Tibial nerve (tissue), 4 donors: ENCODE results near the gene IFI30. TPM values are rescaled to one million over a fixed set of nuclear protein-coding genes. Genes with fewer than 3 reads are reported as not detected.

Source experiments
- DNase-seq, 2 donors: peaks; one replicate each; pipeline ENCODE4 v3.0.0-alpha.2; 2019; ENCODE audit warnings: low spot score in 2 of 2
- H3K27ac ChIP-seq, 4 donors: fragments of 200-600 bp; sonication (generic) in 3 of 4; one replicate each; pipeline ENCODE4 v1.5.1; 2017 to 2019; ENCODE audit warnings: mild to moderate bottlenecking in 1 of 4
- H3K27me3 ChIP-seq, 2 donors: fragments of 200-600 bp; sonication (generic) in 1 of 2; one replicate each; pipeline versions ENCODE4 v1.5.1 to v1.6.0; 2017 to 2019
- H3K36me3 ChIP-seq, 3 donors: fragments of 200-600 bp; sonication (generic); one replicate each; pipeline ENCODE4 v1.5.1; 2018 to 2019
- H3K4me1 ChIP-seq, 4 donors: fragments of 200-600 bp; sonication (generic) in 3 of 4; one replicate each; pipeline ENCODE4 v1.5.1; 2017 to 2019
- H3K4me3 ChIP-seq, 4 donors: fragments of 200-600 bp; sonication (generic) in 3 of 4; one replicate each; pipeline ENCODE4 v1.5.1; 2017 to 2019; ENCODE audit warnings: mild to moderate bottlenecking in 1 of 4, moderate library complexity in 1 of 4
- H3K9me3 ChIP-seq, 4 donors: fragments of 200-600 bp; sonication (generic) in 3 of 4; one replicate each; pipeline ENCODE4 v1.5.1; 2017 to 2019
- CTCF ChIP-seq, 5 experiments: fragments of 200-600 bp in 3 of 5; fragments of 450-650 bp in 2 of 5; sonication (generic) in 3 of 5; IDR thresholded peaks; one replicate each; pipeline ENCODE4 v1.5.1; 2016 to 2019; ENCODE audit warnings: antibody characterized with exemption in 5 of 5, mild to moderate bottlenecking in 3 of 5, moderate library complexity in 2 of 5
- EP300 ChIP-seq, 2 donors: sonication (generic); formaldehyde crosslinking; IDR thresholded peaks; one replicate each; pipeline ENCODE4 v1.6.1; 2017; ENCODE audit warnings: antibody characterized with exemption in 2 of 2, mild to moderate bottlenecking in 1 of 2
- POLR2A ChIP-seq, 2 donors: fragments of 450-650 bp; IDR thresholded peaks; one replicate each; pipeline ENCODE4 v1.6.1; 2017; ENCODE audit warnings: antibody characterized with exemption in 2 of 2, mild to moderate bottlenecking in 2 of 2, moderate library complexity in 2 of 2
- WGBS, 2 donors: methylation state at CpG; one replicate each; pipeline ENCODE4 v1.1.5; 2018; 5-methylcytosine and 5-hydroxymethylcytosine counted together
- total RNA-seq, 4 donors: library from RNA; depleted of rRNA; stranded (reverse); fragments of >200 nt; gene quantifications; one replicate each; pipeline ENCODE4 v1.1.0, GENCODE V29; 2016

IFI30 gene
- total RNA-seq, 4 donors from 2014 or later = 19.0 to 101 (median 29.4) TPM

GRCh38 chr19:18152442-18152816, 21.2 kb upstream of the IFI30 start:
- Histone ChIP-seq H3K27me3 (no peaks in the 10 kb centered on the region), H3K27ac (peak overlapping the region; percentile 88 to 95 (median 92)), H3K4me3 (peak overlapping the region; percentile 55 to 81 (median 69)), H3K4me1 (peaks cover 0 to 54% (median 33%) of the 10 kb centered on the region in 4 donors), H3K9me3 (no peaks in the 10 kb centered on the region), H3K36me3 (peaks cover 0 to 40% (median 2%) of the 10 kb centered on the region in 3 donors)
- peak; percentile 98 to 100 for DNase-seq
- 0% methylated on average over 22 of the region's 22 CpGs for WGBS, 2 donors
- TF ChIP-seq EP300 (IDR thresholded peaks at IDR 0.05) (no peak), CTCF (IDR thresholded peaks at IDR 0.05) (peak; percentile 52 to 82 (median 69))

- H3K9me3 ChIP-seq = no peaks in the 10 kb centered on the region
- TF ChIP-seq CTCF (IDR thresholded peaks at IDR 0.05) (peak in 1 of 5 experiments; percentile 27), POLR2A (IDR thresholded peaks at IDR 0.05) (peak; percentile 41 to 81), EP300 (IDR thresholded peaks at IDR 0.05) (peak; percentile 32 to 34)
- peaks cover 0 to 59% (median 36%) of the 10 kb centered on the region in 4 donors for H3K4me1 ChIP-seq
- peak; percentile 100 for DNase-seq
- peaks cover 0 to 34% (median 0%) of the 10 kb centered on the region in 3 donors for H3K36me3 ChIP-seq
- H3K4me3 ChIP-seq = peak within 1 kb of the TSS; percentile 66 to 92 (median 76)
- H3K27me3 ChIP-seq = no peaks in the 10 kb centered on the region
- WGBS, 2 donors = 0% methylated on average over 20 to 71 of the region's 86 CpGs
- peak within 1 kb of the TSS; percentile 88 to 95 (median 92) for H3K27ac ChIP-seq
These were observed 20.6 kb upstream of the IFI30 start, which contains the start of gene PIK3R2 for GRCh38 chr19:18152817-18153555. Gene PIK3R2, plus strand, starts transcription at chr19:18153163. Its CDS starts 2,717 bp downstream, at chr19:18155880.

- Histone ChIP-seq H3K27ac (peak overlapping the region; percentile 88 to 95 (median 92)), H3K4me1 (peaks cover 0 to 61% (median 37%) of the 10 kb centered on the region in 4 donors), H3K36me3 (peaks cover 0 to 28% (median 0%) of the 10 kb centered on the region in 3 donors), H3K4me3 (peak overlapping the region; percentile 66 to 92 (median 76)), H3K27me3 (no peaks in the 10 kb centered on the region), H3K9me3 (no peaks in the 10 kb centered on the region)
- 0 to 3% methylated on average over 18 to 27 of the region's 38 CpGs for WGBS, 2 donors
- DNase-seq = no peak
- no peak for TF ChIP-seq EP300 (IDR thresholded peaks at IDR 0.05)
- TF ChIP-seq POLR2A (IDR thresholded peaks at IDR 0.05) = no peak
- no peak for TF ChIP-seq CTCF (IDR thresholded peaks at IDR 0.05)
These were observed 20.0 kb upstream of the IFI30 start for GRCh38 chr19:18153556-18154134.

- no peak overlapping the region for H3K4me3 ChIP-seq
- TF ChIP-seq CTCF (IDR thresholded peaks at IDR 0.05) (no peak), EP300 (IDR thresholded peaks at IDR 0.05) (no peak), POLR2A (IDR thresholded peaks at IDR 0.05) (no peak)
- no peaks in the 10 kb centered on the region for H3K9me3 ChIP-seq
- peak overlapping the region in 3 of 4 donors; percentile 56 to 90 (median 86) for H3K27ac ChIP-seq
- WGBS, 2 donors = 94 to 95% methylated on average over 29 to 35 of the region's 43 CpGs
- peaks cover 0 to 16% (median 0%) of the 10 kb centered on the region in 3 donors for H3K36me3 ChIP-seq
- no peak for DNase-seq
- peaks cover 0 to 58% (median 38%) of the 10 kb centered on the region in 4 donors for H3K4me1 ChIP-seq
- H3K27me3 ChIP-seq = no peaks in the 10 kb centered on the region
These were observed 18.2 kb upstream of the IFI30 start for GRCh38 chr19:18155095-18156087.
